Left renal cortex interstitium (tissue), 4 donors: Measurements from ENCODE around the gene TXNRD1. TPM values are rescaled to one million over a fixed set of nuclear protein-coding genes. Genes with fewer than 3 reads are reported as not detected.
A peak's percentile ranks its signal among the peaks of the same experiment; 100 is the strongest.
"Not testable (repeated sequence)": the region's sequence is repeated elsewhere in the genome, so short reads cannot be mapped to it uniquely, and the experiment has no call there.

Experiments
- DNase-seq, 4 donors: peaks; one replicate each; pipeline ENCODE4 v3.0.0-alpha.2; 2013; ENCODE audit warnings: low read depth in 4 of 4, low spot score in 2 of 4, missing footprints in 1 of 4
- polyA plus RNA-seq, 4 donors: library from polyadenylated mRNA; unstranded; fragments of 120-200 nt; gene quantifications; one replicate each; pipeline ENCODE4 v1.2.1, GENCODE V29; 2013; ENCODE audit not compliant: insufficient read length in 4 of 4

Gene TXNRD1
- 10 to 100 TPM; 52.2 to 73.7 (median 61.2) TPM for polyA plus RNA-seq

DNA sequence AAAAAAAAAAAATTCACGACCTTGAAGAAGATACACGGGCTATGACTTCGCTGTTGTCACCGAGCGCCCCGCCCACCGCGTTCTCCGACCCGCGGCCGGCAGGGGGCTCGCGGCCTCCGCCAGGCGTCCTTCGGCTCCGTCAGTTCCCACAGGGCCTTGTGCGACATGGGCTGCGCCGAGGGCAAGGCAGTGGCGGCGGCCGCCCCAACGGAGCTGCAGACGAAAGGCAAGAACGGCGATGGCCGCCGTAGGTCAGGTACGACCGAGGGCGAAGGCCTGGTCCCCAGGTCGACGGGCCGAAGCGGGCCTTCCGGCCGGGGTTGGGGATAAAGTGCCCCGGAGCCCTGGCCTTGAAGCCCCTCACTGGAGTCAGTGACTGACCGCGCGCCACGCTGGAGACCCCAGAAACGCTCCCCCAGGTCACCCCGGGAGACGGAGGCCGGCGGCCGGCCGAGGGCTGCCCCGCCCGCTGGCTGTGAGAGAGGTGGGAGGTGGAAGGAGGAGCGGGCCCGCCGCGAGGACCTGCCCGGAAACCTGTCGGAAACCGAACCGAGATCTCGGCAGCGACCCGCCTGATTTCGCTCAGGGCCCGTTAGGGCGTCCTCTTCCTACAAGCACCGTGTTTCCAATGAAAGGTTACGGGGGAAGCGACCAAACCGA is at the start of gene TXNRD1:
Gene TXNRD1 (plus strand): TSS at position 142 of the 660 bp plus-strand sequence. CDS start 24 bp downstream, at position 166.
- peak in 2 of 4 donors; percentile 56 to 58 for DNase-seq

DNA sequence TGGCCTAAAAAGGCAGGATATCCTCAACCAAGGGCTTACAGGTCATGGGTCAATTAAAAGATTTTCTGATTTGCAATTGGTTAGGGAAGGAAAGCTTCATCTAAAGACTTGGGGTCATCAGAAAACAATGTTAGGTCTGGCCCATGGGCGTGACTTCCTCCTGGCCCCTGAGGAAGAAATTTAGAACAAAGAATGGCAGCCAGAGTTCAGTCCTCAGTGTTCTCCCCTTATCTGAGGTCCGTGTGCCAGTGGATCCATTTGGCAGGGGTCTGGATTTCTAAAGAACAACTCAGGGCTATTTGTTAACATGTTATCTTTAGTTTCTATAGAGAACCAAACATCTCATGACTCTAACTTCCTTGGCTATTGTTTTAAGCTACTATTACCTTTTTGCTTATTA is 49.8 kb upstream of the TXNRD1 start:
- DNase-seq = no peak

DNA sequence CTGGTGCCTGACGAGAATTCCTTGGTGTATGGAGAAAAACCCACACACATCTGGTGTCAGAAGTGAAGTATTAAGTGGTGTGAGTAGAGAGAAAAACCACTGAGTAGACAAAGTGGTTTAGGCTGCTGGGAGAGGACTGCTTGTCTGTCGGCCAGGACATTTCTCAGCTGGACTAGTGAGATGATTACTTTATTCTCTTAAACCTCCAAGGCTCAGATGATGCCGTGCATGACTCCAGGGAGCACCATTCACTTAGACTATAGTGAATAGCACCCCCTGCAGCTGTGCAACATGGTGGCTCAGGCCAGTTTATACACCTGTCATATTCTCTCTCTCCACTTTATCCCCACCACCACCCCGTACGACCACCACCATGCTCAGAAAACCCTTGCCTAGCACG is 49.1 kb upstream of the TXNRD1 start:
- DNase-seq = no peak

DNA sequence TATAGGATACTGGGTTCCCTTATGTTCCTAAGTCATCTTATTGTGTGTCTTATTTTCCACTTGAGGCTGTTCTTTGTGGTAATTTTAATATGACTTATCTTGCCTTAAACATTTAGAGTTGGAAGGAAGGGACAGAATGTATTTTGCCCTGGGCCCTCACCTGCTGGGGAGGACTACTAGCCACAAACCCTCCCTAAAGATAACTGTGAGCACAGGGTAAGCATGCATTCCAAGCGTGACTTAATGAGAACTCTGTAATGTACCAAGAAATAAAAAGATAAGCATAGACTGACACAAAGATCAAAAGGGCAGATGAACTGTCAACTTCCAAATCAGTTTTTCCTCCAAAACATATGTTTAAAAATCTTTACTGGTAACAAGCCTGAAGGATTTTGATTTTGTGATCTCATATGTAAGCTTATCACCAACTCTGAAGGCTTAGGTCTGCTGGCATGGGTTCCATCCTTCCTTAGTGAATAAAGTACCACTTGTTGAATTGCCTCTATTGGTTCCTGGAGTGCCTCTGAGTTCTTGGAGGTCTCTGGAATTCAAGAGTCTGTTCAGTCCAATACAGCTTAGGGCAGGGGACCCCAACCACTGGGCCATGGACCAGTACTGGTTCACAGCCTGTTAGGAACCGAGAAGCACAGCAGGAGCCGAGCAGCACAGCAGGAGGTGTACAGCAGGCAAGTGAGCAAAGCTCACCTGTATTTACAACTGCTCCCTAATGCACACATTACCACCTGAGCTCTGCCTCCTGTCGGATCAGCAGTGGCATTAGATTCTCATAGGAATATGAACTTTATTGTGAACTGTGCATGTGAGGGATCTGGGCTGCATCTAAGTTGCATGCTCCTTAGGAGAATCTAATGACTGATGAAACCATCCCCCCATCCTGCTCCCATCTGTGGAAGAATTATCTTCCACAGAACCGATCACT is 47.8 kb upstream of the TXNRD1 start:
- DNase-seq = no peak

DNA sequence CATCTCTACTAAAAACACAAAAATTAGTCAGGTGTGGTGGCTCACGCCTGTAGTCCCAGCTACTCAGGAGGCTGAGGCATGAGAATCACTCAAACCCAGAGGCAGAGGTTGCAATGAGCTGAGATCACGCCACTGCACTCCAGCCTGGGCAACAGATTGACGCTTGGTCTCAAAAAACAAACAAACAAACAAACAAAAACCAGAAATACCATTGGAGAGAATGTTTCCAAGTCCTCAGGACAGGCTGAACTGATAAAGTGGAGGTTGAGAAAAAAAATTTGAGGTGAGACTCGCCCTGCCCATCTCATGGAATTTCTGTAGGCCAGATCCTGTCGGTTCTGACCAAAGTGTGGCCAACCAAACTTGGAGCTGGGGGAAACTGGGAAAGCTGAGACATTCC is 47.0 kb upstream of the TXNRD1 start:
- no peak for DNase-seq

DNA sequence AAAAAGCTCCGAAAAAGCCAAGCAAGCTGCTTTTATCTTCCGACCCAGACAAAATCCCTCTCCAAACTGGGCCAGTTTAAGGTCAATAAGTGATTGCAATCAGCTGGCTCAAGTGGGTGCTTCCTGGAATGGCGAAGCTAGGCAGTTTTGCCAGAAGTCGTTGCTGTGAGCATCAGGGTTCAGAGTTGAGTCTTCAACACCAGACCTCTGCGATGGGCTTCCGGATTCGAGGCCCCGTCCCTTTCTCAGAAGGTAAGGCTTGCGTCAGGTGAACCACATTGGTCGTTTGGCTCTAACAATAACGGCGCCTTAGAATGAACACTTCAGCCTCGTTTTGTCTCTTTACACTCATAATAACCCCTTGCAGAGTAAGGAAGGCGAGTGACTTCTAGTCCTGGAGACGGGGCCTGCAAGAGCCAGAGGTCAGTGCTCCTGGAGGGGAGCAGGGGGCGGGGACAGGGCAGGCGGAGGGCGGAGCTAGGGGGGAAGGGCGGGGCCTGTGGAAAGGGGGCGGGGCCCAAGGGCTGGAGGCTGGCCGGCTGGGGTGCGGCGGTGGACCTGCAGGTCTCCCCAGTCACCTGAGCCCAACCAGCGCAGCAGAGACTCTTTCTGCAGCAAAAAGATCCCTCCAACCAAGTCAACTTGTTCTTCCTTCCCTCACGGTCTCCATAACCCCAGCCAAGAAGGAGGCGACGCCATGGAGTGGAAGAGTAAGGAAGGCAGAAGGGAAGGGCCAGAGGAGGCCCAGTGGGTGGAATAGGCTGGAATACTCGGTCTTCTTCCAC is 43.6 kb upstream of the TXNRD1 start:
- no peak for DNase-seq

DNA sequence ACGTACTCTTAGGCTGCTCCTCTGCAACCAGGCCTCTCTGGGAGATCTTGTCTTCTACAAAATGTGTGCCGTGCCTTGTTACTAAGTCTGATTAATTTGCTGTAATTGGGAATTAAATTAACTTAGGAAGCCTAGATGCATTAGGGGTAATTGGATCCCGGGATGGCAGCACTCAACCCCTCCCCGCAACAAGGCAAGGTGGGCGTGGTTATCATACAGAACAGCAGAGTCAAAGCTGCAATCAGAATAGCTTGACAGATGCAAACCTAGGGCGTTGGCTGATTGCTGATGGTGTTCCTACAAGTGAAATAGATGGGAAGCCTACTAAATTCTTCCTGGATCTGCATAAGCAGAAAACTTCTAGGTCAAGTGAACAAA is 43.0 kb upstream of the TXNRD1 start:
- no peak for DNase-seq

DNA sequence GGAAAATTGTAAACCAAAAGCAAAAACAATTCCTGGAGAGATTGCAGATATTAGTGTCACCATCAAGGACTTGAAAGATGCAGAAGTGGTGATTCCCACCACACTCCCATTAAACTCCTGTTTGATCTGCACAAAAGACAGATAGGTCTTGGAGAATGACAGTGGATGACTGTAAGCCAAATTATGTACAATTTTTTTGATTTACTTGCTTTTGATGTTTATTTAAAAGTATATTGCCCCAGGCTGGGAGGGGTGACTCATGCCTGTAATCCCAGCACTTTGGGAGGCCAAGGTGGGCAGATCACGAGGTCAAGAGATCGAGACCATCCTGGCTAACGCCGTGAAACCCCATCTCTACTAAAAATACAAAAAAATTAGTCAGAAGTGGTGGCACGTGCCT is 41.8 kb upstream of the TXNRD1 start:
- not testable (repeated sequence) for DNase-seq

DNA sequence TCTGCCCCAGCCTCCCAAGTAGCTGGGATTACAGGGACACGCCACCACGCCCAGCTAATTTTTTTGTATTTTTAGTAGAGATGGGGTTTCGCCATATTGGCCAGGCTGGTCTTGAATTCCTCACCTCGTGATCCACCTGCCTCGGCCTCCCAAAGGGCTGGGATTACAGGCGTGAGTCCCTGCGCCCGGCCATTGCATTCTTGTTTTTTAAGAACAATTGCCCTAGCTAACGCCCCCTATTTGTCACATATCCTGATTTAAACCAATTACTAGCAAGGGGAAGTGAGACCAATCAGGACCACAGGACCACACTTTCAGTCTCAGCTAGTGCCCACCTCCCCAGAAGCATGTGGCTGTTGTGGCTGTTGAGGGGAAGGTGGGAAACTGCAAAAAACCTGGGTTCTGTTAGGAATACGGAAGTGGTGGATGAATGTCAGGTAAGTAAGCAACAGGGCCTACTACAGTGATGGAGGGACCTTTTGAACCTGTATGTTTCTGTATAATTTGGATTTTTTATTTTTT is 39.8 kb upstream of the TXNRD1 start:
- DNase-seq = no peak

DNA sequence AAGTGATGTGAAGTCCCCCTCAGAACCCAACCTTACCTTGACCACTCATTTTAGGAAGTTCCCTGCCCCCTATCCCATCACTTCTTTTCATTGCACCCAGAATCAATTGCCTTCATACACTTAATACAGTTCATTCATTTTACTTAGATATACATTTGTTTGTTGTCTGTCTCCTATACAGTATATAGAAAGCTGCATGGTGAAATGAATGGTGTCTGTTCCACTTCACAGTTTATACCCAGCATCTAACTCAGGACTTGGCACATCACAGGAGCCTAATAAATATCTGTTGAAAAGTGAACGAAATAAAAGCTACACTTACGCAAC is 38.3 kb upstream of the TXNRD1 start:
- DNase-seq = no peak

DNA sequence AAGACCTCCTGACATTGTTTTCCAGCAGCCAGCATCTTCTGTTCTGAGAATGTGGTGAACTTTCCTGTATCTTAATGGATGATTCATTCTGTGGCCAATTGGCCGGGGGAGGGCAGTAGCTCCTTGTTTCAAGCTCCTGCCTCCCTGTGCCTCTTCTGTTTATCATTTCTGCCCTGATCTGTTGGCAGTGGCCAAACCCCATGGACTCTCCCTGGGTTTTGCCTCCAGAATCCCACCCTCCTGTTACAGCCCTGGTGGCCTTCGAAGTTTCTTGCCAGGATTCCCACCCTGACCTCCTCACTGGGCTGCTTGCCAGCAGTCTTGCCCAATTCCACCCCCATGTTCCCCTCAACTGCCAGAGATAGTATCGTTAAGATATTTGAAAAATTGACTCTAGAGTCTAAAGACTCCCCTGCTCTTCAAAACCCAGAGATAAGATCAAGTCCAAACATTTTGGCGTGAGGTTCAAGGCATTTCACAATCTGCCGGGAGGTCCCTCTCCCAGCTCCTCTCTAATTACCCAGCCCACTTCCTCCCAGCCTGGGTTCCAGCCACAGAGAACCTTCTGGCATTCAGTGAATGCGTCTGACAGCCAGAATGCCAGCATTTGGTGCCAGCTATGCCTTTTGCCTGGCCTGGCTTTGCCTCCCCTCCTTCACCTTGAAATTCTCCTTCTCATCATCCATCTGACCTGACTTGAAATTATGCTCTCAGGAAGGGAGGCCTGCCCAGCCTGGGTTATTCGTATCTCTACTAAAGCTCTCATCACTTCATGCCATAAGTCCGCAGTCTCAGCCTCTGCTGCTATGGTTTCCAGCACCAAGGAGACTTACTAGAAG is 37.7 kb upstream of the TXNRD1 start:
- DNase-seq = no peak

DNA sequence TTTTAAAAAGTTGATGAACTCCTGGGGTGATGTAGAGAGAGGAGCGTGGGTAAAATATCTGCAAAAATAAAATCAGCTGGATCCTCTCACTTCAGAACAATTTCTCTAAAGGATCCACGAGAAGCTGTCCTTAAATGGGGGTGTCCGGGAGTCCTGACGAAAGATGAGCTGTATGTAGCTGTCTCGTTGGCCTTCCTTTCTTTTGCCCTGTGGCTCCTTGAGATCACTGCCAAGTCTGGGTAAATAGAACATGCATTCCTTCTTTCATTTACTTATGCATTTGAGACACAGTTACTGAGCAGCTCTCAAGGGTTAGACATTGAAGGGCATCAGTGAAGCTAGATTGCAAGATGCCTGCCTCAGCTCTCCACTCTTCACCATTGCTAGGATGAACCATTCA is 35.2 kb upstream of the TXNRD1 start:
- no peak for DNase-seq

DNA sequence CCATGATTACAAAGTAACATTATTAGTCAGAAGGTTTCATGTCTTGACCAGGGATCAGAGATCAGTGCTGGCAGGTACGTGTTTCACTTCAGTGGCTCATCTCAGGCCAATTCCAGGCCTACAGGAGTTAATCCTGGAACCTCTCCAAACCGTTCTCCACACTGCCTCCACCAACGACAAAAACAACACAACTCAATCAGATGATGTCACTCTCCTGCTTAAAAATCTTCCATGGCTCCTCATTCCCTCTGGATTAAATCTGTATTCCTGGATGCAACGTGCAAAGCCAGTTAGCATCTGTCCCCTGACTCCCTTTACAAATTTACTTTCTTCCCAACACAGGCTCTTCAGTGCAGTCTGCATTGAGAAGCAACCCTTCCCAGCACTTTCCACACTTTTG is 34.3 kb upstream of the TXNRD1 start:
- no peak for DNase-seq

DNA sequence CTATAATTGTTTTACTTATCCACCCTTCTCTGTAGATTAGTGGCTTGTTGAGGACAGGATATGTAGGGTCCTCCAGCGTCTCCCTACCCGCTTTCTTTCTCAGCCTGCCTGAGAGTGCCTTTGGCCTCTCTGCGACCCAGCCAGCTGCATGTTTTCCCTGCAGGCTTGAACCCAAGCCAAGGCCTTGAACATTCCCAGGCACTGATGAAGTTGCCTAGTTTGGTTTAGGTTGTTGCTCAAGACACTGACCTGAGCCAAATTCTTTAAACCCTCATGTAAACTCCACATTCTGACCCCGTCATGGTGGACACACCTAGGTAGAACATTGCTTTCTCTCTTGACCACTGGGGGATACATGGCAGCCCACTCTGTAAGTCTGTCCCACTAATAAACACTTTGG is 33.4 kb upstream of the TXNRD1 start:
- no peak for DNase-seq

DNA sequence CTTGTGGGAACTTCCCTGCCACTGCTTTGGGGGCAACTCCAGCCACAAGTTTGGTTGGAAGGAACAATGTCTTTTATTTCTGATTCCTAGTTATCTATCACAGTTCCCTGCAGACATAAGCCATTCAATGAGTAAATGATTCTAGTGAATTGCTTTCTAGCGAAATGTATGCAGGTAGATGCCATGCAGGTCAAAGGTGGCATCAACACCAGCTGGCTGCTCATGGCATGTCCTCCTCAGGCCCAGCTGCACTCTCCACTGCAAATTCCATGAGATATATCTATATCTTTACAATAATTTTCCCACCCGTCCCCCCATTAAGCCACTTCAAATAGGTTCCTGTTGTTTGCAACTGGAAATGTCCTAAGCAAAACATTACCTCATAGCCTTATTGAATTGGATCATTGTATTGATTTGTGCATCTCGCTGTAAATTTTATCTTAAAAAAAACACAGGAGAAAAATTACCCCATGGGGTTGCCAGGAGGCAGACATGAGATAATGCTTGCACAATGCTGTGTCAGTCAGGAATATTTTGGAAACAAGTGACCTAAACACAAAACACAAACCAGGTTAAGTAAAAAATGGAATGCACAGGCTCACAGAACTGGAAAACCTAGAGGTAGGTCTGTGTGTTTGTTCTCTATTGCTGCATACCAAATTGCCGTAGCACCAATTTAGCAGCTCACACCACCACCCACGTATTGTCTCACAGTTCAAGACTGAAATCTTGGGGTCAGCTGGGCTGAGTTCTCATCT is 32.8 kb upstream of the TXNRD1 start:
- DNase-seq = no peak

DNA sequence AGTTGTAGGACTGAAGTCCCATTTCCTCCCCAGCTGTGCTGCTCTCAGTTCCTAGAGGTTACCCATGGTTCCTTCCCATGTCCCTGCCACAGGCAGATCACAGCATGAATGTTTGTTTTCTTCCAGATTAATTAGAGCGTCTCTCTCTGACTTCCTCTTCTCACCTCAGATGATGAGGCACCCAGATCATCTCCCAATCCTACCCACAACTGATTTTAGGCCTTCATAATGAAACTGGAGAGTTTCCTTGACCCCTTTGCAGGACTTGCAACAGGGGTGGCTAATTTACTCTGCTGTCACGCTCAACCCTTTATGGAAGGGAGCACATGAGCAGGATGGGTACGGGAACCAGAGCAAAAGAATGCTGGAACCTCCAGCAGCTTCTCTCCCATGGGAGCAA is 32.1 kb upstream of the TXNRD1 start:
- DNase-seq = no peak

DNA sequence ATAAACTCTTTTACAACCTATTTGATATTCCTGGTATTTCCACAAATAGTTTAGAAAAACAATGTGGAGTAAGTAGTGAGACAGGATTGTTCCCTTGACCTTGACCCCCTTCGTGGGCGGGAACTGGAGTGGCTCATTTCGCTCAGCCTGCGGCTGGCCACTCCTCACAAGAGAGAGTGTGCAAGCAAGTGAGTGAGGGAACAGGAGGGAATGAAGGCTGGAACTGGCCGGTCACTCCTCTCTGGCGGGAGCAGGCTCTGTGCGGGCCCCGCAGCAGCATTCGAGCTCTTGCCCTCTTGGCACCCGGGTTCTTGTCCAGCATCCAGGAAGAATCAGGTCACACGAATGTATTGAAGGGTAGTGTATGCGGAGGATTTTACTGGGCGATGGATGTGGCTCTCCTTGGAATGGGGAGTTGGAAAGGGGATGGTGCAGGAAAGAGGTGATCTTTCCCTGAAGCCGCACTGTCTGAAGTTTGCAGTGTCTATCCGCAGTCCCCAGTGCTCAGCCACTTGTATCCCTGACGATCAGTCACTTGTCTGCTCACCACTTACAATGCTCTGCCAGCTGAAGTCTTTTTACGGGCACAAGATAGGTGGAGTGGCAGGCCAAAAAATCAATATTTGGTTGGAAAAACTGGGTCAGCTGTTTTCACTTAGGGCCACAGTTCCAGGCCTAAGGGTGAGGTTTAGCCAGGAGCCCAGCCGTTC is 28.0 kb upstream of the TXNRD1 start:
- no peak for DNase-seq

DNA sequence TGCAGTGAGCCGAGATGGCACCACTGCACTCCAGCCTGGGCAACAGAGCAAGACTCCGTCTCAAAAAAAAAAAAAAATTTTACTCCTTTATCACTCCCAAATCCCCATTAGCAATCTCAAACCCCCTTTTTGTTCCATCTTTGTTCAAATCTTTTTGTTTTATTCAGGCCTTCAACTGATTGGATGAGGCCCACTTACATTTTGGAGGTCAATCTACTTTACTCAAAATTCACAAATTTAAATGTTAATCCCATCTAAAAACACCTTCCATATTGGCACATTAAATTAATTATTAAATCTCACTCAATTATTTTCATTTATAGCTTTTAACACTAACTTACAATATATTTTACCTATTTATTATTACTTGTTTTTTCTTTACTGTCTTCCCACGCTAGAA is 27.0 kb upstream of the TXNRD1 start:
- DNase-seq = no peak
